ENCODE measurements around the gene NYAP2.

The NYAP2 gene

DNA sequence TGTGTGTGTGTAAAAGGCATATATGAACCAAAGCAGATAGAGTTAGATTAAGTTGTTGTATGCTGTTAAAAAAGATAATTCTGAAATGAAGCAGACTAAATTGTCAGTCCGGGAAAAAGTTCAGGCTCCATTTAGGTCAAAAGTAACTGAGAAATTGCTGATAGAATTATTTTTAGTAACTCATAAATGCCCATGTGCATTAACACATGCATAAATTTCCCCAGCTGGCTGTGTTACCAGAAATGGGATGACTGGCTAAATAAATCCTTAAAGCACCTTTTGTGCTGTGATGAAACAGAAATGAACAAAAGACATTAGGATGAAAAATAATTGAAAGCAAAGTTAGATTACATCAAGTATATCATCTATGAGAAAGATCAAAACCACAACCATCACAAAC, 111.3 kb downstream of the NYAP2 start:
- Histone ChIP-seq H3K4me2 (ENCODE audit: low read depth, low read length, poor library complexity, severe bottlenecking) (no peak overlapping the region), H4K20me1 (ENCODE audit: insufficient read depth, low read length, poor library complexity, severe bottlenecking) (no peaks in the 10 kb centered on the region), H2AFZ (ENCODE audit: low read length) (no peak overlapping the region), H3F3A (ENCODE audit: low read depth) (no peaks in the 10 kb centered on the region), H3K79me2 (ENCODE audit: insufficient read depth, low read length) (no peaks in the 10 kb centered on the region), H3K27me3 (ENCODE audit: insufficient read depth, low read length, poor library complexity, severe bottlenecking) (no peaks in the 10 kb centered on the region), H3K9ac (ENCODE audit: low read depth, low read length, poor library complexity, severe bottlenecking) (no peak overlapping the region), H3K4me1 (ENCODE audit: insufficient read depth, low read length, poor library complexity, severe bottlenecking) (no peaks in the 10 kb centered on the region), H3K9me3 (ENCODE audit: insufficient read depth, low read depth, low read length) (no peaks in the 10 kb centered on the region), H3K4me3 (ENCODE audit: low read length, poor library complexity, severe bottlenecking) (no peak overlapping the region), H3K36me3 (ENCODE audit: insufficient read depth, low read length) (no peaks in the 10 kb centered on the region), H3K9me2 (replicated peaks; ENCODE audit: low read depth, low read length) (no peaks in the 10 kb centered on the region)
- no peak for TF ChIP-seq EZH2phosphoT487 (IDR thresholded peaks at IDR 0.05; ENCODE audit: borderline replicate concordance)
- TF ChIP-seq, protein P1, sequence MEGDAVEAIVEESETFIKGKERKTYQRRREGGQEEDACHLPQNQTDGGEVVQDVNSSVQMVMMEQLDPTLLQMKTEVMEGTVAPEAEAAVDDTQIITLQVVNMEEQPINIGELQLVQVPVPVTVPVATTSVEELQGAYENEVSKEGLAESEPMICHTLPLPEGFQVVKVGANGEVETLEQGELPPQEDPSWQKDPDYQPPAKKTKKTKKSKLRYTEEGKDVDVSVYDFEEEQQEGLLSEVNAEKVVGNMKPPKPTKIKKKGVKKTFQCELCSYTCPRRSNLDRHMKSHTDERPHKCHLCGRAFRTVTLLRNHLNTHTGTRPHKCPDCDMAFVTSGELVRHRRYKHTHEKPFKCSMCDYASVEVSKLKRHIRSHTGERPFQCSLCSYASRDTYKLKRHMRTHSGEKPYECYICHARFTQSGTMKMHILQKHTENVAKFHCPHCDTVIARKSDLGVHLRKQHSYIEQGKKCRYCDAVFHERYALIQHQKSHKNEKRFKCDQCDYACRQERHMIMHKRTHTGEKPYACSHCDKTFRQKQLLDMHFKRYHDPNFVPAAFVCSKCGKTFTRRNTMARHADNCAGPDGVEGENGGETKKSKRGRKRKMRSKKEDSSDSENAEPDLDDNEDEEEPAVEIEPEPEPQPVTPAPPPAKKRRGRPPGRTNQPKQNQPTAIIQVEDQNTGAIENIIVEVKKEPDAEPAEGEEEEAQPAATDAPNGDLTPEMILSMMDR (conservative IDR thresholded peaks at IDR 0.05; ENCODE audit: low read length): no peak

DNA sequence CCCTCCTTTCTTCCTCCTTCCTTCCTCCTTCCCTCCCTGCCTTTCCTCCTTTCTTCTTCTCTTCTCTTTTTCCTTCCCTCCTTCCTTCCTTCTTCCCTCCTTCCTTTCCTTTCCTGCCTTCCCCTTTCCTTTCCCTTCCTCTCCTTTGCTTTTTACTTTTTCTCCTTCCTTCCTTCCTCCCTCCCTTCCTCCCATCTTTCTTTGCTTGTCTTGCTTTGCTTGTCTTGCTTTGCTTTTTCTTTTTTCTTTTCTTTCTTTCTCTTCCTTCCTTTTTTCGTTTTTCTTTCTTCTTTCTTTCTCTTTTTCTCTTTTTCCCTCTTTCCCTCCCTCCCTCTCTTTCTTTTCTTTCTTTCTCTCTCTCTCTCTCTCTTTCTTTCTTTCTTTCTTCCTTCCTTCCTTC, 113.0 kb downstream of the NYAP2 start:
- Histone ChIP-seq H4K20me1 (ENCODE audit: insufficient read depth, low read length, poor library complexity, severe bottlenecking) (no peaks in the 10 kb centered on the region), H3K36me3 (ENCODE audit: insufficient read depth, low read length) (no peaks in the 10 kb centered on the region), H2AFZ (ENCODE audit: low read length) (no peak overlapping the region), H3F3A (ENCODE audit: low read depth) (no peaks in the 10 kb centered on the region), H3K4me2 (ENCODE audit: low read depth, low read length, poor library complexity, severe bottlenecking) (no peak overlapping the region), H3K4me3 (ENCODE audit: low read length, poor library complexity, severe bottlenecking) (no peak overlapping the region), H3K9ac (ENCODE audit: low read depth, low read length, poor library complexity, severe bottlenecking) (no peak overlapping the region), H3K4me1 (ENCODE audit: insufficient read depth, low read length, poor library complexity, severe bottlenecking) (no peaks in the 10 kb centered on the region), H3K9me3 (ENCODE audit: insufficient read depth, low read depth, low read length) (no peaks in the 10 kb centered on the region), H3K79me2 (ENCODE audit: insufficient read depth, low read length) (no peaks in the 10 kb centered on the region), H3K27me3 (ENCODE audit: insufficient read depth, low read length, poor library complexity, severe bottlenecking) (no peaks in the 10 kb centered on the region), H3K9me2 (replicated peaks; ENCODE audit: low read depth, low read length) (no peaks in the 10 kb centered on the region)
- no peak for TF ChIP-seq EZH2phosphoT487 (IDR thresholded peaks at IDR 0.05; ENCODE audit: borderline replicate concordance)
- TF ChIP-seq, protein P1 (conservative IDR thresholded peaks at IDR 0.05; ENCODE audit: low read length): no peak

DNA sequence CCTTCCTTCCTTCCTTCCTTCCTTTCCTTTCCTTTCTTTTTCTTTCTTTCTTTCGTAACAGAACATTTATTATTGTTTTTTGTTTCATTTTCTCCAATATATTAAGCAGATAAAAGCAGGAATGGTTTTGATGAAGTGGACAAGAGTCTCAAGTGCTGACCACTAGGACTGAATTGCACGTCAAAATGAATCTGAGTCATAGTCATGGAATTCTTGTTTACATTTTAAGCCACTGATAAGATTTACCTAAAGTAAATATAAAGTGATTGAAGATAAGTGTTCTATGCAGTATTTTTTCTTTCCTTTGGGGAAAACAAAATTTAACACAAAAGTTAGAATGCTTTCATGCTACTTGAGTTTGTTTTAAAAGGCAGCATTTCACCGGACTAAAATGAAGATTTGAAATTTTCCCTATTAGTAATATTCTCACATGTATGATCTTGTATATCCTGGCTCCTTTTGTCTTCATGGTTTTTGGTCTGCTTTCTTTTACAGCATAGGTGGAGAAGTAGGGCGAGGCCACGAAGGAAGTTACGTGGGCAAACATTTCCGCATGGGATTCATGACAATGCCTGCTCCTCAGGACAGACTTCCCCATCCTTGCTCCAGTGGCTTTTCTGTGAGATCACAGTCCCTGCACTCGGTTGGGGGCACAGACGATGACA, 113.5 kb downstream of the NYAP2 start:
- H3F3A ChIP-seq (ENCODE audit: low read depth): no peaks in the 10 kb centered on the region
- no peak overlapping the region for H3K9ac ChIP-seq (ENCODE audit: low read depth, low read length, poor library complexity, severe bottlenecking)
- no peak overlapping the region for H2AFZ ChIP-seq (ENCODE audit: low read length)
- no peaks in the 10 kb centered on the region for H4K20me1 ChIP-seq (ENCODE audit: insufficient read depth, low read length, poor library complexity, severe bottlenecking)
- no peaks in the 10 kb centered on the region for H3K4me1 ChIP-seq (ENCODE audit: insufficient read depth, low read length, poor library complexity, severe bottlenecking)
- no peaks in the 10 kb centered on the region for H3K79me2 ChIP-seq (ENCODE audit: insufficient read depth, low read length)
- no peaks in the 10 kb centered on the region for H3K9me2 ChIP-seq (replicated peaks; ENCODE audit: low read depth, low read length)
- no peaks in the 10 kb centered on the region for H3K27me3 ChIP-seq (ENCODE audit: insufficient read depth, low read length, poor library complexity, severe bottlenecking)
- H3K9me3 ChIP-seq (ENCODE audit: insufficient read depth, low read depth, low read length): no peaks in the 10 kb centered on the region
- H3K4me2 ChIP-seq (ENCODE audit: low read depth, low read length, poor library complexity, severe bottlenecking): no peak overlapping the region
- TF ChIP-seq, protein P1 (conservative IDR thresholded peaks at IDR 0.05; ENCODE audit: low read length): no peak
- TF ChIP-seq EZH2phosphoT487 (IDR thresholded peaks at IDR 0.05; ENCODE audit: borderline replicate concordance): no peak
- H3K4me3 ChIP-seq (ENCODE audit: low read length, poor library complexity, severe bottlenecking): no peak overlapping the region
- H3K36me3 ChIP-seq (ENCODE audit: insufficient read depth, low read length): no peaks in the 10 kb centered on the region
